Mesothelial cell of epicardium (in vitro differentiated cells): Measurements from ENCODE around the gene SYCN. TPM values are rescaled to one million over a fixed set of nuclear protein-coding genes. Genes with fewer than 3 reads are reported as not detected.
"Not testable (repeated sequence)": the region's sequence is repeated elsewhere in the genome, so short reads cannot be mapped to it uniquely, and the experiment has no call there.

Experiments used
- DNase-seq, 2 experiments: peaks; one replicate each; pipeline ENCODE4 v3.0.0; 2021; ENCODE audit warnings: low spot score in 2 of 2; ENCODE audit not compliant: unreplicated experiment in 2 of 2
- H3K27ac Mint-ChIP-seq: 2 replicates; pipeline ENCODE4 v1.8.0; 2021; ENCODE audit warnings: mixed read lengths
- H3K27me3 Mint-ChIP-seq: 2 replicates; pipeline ENCODE4 v1.8.0; 2021; ENCODE audit warnings: low read depth, mixed read lengths
- H3K36me3 Mint-ChIP-seq: 2 replicates; pipeline ENCODE4 v1.8.0; 2021; ENCODE audit warnings: mixed read lengths
- H3K4me1 Mint-ChIP-seq: 2 replicates; pipeline ENCODE4 v1.8.0; 2021; ENCODE audit warnings: mixed read lengths
- H3K4me3 Mint-ChIP-seq: 2 replicates; pipeline ENCODE4 v1.8.0; 2021; ENCODE audit warnings: mild to moderate bottlenecking, moderate library complexity, mixed read lengths
- H3K9me3 Mint-ChIP-seq: 2 replicates; pipeline ENCODE4 v1.8.0; 2021; ENCODE audit warnings: mixed read lengths
- total RNA-seq: library from RNA; stranded (reverse); gene quantifications from 3 replicates; pipeline ENCODE4 v1.2.1, GENCODE V29; 2021
- TF ChIP-seq, protein P1 (sequence below): fragments of 200-600 bp; sonication (generic); IDR thresholded peaks from one replicate; pipeline ENCODE4 v1.5.0; 2021; ENCODE audit warnings: antibody characterized with exemption; ENCODE audit not compliant: unreplicated experiment

SYCN gene
- total RNA-seq, 1 donor from 2014 or later = not detected

DNA sequence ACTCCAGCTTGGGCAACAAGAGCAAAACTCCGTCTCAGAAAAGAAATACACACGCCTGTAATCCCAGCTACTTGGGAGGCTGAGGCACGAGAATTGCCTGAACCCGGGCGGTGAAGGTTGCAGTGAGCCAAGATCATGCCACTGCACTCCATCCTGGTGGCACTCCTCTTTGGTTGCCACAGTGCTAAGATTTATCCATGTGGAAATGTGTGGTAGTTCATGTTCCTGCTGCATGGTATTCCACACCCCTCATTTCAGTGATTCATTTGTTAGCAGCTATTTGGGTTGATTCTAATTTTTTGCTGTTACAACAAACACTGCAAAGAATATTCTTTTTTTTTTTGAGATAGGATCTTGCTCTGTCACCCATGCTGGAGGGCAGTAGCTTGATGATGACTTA lies 28.6 kb upstream of the SYCN start:
- H3K27me3 Mint-ChIP-seq = peaks cover 47% of the 10 kb centered on the region
- H3K27ac Mint-ChIP-seq = no peak overlapping the region
- peaks cover 2% of the 10 kb centered on the region for H3K4me1 Mint-ChIP-seq
- H3K4me3 Mint-ChIP-seq = no peak overlapping the region
- TF ChIP-seq, protein P1, sequence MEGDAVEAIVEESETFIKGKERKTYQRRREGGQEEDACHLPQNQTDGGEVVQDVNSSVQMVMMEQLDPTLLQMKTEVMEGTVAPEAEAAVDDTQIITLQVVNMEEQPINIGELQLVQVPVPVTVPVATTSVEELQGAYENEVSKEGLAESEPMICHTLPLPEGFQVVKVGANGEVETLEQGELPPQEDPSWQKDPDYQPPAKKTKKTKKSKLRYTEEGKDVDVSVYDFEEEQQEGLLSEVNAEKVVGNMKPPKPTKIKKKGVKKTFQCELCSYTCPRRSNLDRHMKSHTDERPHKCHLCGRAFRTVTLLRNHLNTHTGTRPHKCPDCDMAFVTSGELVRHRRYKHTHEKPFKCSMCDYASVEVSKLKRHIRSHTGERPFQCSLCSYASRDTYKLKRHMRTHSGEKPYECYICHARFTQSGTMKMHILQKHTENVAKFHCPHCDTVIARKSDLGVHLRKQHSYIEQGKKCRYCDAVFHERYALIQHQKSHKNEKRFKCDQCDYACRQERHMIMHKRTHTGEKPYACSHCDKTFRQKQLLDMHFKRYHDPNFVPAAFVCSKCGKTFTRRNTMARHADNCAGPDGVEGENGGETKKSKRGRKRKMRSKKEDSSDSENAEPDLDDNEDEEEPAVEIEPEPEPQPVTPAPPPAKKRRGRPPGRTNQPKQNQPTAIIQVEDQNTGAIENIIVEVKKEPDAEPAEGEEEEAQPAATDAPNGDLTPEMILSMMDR = no peak
- DNase-seq = no peak
- H3K9me3 Mint-ChIP-seq = no peaks in the 10 kb centered on the region
- H3K36me3 Mint-ChIP-seq = no peaks in the 10 kb centered on the region

GRCh38 chr19:39230096-39230764 lies 26.2 kb upstream of the SYCN start:
- Mint-ChIP-seq H3K4me3 (no peak overlapping the region), H3K27ac (no peak overlapping the region), H3K27me3 (peaks cover 57% of the 10 kb centered on the region), H3K4me1 (no peaks in the 10 kb centered on the region), H3K9me3 (no peaks in the 10 kb centered on the region), H3K36me3 (no peaks in the 10 kb centered on the region)
- TF ChIP-seq, protein P1 = no peak
- DNase-seq = no peak

GRCh38 chr19:39224910-39225309 lies 20.8 kb upstream of the SYCN start:
- Mint-ChIP-seq H3K27ac (no peak overlapping the region), H3K4me3 (no peak overlapping the region), H3K4me1 (no peaks in the 10 kb centered on the region), H3K27me3 (peaks cover 67% of the 10 kb centered on the region), H3K36me3 (no peaks in the 10 kb centered on the region), H3K9me3 (peaks cover 3% of the 10 kb centered on the region)
- DNase-seq = no peak
- TF ChIP-seq, protein P1 = no peak

DNA sequence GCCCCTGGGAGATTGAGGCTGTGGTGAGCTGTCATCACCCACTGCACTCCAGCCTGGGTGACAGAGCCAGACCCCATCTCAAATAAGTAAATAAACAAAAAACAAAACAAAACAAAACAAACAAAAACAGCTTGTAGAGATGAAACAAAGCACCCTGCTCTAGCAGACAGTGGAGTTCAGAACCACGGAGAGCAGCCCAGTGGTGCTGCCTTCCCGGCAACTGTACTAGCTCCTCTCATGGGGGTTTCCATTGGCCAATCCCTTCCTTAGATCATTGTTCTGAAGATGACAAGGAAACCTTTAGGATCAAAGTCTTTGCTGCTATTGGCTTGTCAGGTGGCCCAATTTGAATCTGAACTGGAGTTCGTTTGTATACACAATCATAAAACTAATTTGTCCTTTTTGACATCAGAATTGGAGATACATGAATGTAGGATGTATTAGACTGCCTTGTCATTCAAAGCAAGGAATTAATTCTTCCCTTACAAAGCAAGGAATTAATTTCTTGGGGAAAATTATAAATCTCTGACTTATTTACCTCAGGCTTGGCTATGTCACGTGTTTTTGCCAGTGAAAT lies 19.7 kb upstream of the SYCN start:
- no peaks in the 10 kb centered on the region for H3K36me3 Mint-ChIP-seq
- H3K4me1 Mint-ChIP-seq = no peaks in the 10 kb centered on the region
- no peak overlapping the region for H3K27ac Mint-ChIP-seq
- peaks cover 3% of the 10 kb centered on the region for H3K9me3 Mint-ChIP-seq
- H3K27me3 Mint-ChIP-seq = peaks cover 67% of the 10 kb centered on the region
- H3K4me3 Mint-ChIP-seq = no peak overlapping the region
- DNase-seq = peak in 1 of 2 experiments; percentile 53
- TF ChIP-seq, protein P1 = no peak

DNA sequence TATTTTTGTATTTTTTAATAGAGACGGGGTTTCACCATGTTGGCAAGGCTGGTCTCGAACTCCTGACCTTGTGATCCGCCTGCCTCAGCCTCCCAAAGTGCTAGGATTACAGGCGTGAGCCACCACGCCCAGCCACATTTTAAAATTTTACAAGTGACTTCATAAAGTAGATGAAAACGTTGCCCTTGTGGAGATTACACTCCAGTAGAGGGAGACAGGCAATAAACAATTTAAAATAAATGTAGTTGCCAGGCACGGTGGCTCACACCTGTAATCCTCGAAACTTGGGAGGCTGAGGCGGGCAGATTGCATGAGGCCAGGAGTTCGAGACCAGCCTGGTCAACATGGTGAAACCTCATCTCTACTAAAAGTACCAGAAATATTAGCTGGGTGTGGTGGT lies 15.0 kb upstream of the SYCN start:
- Mint-ChIP-seq H3K9me3 (peaks cover 12% of the 10 kb centered on the region), H3K27me3 (peaks cover 45% of the 10 kb centered on the region)
- H3K36me3 Mint-ChIP-seq, DNase-seq, H3K4me3 Mint-ChIP-seq, H3K27ac Mint-ChIP-seq, H3K4me1 Mint-ChIP-seq: not testable (repeated sequence)

DNA sequence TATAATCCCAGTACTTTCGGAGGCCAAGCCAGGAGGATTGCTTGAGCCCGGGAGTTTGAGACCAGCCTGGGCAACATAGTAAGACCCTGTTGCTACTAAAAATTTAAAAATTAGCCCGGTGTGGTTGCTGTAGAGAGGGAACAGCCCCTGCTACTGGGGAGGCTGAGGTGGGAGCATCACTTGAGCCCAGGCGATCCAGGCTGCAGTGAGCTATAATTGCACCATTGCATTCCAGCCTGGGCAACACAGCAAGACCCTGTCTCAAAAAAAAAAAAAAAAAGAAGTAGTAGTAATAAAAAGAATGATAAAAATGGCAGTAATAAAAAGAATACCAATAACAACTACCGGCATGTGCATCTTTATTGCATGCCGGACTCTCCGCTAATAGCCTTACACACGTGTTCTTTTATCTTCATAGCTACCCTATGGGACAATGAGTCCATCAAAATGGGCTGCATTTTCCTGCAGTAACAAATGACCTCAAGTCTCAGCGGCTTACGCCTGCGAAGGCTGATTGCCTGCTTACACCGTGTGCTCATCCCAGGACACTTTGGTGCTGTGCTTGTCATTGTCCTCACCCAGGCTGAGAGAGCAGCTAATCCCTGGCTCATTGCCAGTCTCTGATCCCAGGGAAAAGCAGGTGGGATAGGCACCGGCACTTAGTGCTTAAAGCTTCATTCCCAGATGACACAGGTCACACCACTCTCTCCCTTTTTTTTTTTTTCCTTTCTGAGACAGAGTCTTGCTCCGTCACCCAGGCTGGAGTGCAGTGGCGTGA lies 14.4 kb upstream of the SYCN start:
- TF ChIP-seq, protein P1 = no peak
- Mint-ChIP-seq H3K4me3 (no peak overlapping the region), H3K9me3 (peaks cover 9% of the 10 kb centered on the region), H3K36me3 (peaks cover 3% of the 10 kb centered on the region), H3K27me3 (peaks cover 42% of the 10 kb centered on the region), H3K4me1 (no peaks in the 10 kb centered on the region), H3K27ac (no peak overlapping the region)
- no peak for DNase-seq
